Measurements from ENCODE around the gene GMPR2. TPM values are rescaled to one million over a fixed set of nuclear protein-coding genes. Genes with fewer than 3 reads are reported as not detected.
"Not testable (repeated sequence)": the region's sequence is repeated elsewhere in the genome, so short reads cannot be mapped to it uniquely, and the experiment has no call there.

Gene GMPR2
- total RNA-seq, 1 donor: 87.7 TPM

DNA sequence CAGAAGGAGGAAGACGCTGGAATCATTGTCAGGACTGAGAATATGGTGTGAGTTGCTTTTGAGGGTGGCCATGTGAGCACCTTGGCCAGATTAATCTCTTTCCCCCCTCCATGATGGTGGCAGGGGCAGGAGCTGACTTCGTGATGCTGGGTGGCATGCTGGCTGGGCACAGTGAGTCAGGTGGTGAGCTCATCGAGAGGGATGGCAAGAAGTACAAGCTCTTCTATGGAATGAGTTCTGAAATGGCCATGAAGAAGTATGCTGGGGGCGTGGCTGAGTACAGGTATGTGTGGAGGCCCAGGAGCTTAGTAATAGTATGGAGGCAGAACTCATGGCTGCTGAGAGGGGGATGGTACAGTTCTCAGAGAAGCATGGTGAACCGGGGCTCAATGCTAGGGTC is 5.4 kb downstream of the GMPR2 start:
- TF ChIP-seq CTCF (IDR thresholded peaks at IDR 0.05; ENCODE audit: insufficient read depth, low read depth, low read length): no peak
- no peak overlapping the region for H3K4me3 ChIP-seq (ENCODE audit: low read depth, low read length)
- no peak for DNase-seq (ENCODE audit: low read depth)

GRCh38 chr14:24238527-24239037 is 5.9 kb downstream of the GMPR2 start:
- no peak for TF ChIP-seq CTCF (IDR thresholded peaks at IDR 0.05; ENCODE audit: insufficient read depth, low read depth, low read length)
- no peak overlapping the region for H3K4me3 ChIP-seq (ENCODE audit: low read depth, low read length)
- no peak for DNase-seq (ENCODE audit: low read depth)

DNA sequence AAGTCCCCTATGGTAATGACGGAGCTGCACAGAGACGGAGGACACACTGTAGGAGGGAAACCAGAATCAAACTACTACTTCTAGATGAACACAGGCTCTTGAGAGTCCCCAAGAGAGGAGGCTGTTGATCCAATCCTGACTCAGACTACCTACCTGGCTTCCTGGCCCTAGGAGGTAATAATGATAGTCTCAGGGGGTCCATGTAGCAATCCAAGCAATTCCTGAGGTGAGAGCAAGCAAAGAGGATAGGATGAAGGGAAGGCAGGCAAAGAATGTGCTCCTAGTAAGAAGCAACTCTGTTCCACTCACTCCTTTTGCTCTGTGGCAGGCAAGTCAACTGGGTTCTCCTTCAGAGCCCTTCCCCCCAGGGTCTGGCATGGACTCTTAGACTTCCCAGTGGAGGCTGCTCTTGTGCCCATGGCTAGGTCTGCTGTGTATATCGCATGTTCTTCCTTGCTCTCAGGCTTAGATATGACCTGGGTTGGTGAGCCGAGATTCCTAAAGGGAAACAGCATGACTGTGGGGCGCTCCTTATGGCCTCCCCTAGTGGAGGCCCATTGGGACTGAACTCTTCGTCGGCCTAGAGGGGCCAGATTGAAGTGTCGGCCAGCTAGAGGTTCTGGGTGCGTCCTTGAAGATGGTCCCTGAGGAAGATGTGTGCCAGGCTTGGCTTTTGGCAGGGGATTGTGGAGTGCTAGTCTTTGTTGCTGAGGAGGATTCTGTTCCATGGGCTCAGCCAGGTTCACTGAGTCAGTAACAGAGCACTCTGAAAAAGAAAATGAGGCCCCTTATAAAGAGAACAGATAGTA is 7.6 kb downstream of the GMPR2 start:
- TF ChIP-seq CTCF (IDR thresholded peaks at IDR 0.05; ENCODE audit: insufficient read depth, low read depth, low read length): no peak
- no peak overlapping the region for H3K4me3 ChIP-seq (ENCODE audit: low read depth, low read length)
- no peak for DNase-seq (ENCODE audit: low read depth)

DNA sequence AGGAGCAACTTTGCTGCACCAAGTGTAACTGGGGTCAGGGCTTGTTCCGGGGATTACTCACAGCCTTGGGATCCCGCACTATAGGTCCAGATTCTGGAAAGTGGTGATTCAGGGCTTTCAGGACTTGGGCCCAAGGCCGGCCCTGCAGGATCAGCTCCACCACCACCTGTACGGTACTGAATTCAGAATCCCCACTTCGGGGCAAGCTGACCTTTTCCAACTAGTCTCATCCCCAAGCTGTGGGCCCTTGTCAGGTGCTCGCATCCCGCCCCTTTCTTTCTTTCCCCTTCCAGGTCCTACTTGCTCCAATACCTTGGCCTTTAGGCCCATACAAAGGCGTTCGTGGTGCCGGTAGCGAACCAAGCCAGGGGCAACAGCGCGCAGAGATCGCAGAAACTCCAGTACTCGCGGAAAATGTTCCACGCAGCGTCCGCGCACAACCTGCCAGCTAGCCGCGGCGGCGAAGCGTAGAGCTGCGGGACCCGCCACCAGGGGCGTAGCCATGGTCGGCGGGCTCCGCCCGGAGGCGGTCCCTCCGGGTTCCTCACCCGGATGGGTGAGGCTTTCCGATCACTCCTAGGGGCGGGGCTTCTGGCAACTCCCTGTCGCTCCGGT is 9.2 kb downstream of the GMPR2 start:
- peak; percentile 69 for TF ChIP-seq CTCF (IDR thresholded peaks at IDR 0.05; ENCODE audit: insufficient read depth, low read depth, low read length)
- peak; percentile 93 for DNase-seq (ENCODE audit: low read depth)
- H3K4me3 ChIP-seq (ENCODE audit: low read depth, low read length): peak overlapping the region; percentile 65

DNA sequence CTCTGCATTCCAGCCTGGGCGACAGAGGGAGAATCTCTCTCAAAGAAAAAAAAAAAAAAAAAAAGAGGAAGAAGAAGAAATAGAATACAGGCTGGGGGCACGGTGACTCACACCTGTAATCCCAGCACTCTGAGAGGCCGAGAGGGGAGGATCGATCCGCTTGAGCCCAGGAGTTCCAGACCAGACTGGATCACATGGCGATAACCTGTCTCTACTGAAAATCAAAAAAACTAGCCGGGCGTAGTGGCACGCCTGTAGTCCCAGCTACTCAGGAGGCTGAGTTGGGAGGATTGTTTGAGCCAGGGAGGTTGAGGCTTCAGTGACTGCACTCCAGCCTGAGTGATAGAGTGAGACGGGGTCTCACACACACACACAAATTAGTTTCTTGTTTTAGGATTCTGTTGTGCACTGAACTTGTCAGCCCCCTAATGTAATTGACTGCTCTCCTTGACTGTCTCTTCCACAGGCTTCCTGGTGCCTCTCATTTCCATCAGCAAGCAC is 10.7 kb downstream of the GMPR2 start:
- peak overlapping the region; percentile 65 for H3K4me3 ChIP-seq (ENCODE audit: low read depth, low read length)
- DNase-seq (ENCODE audit: low read depth): no peak
- no peak for TF ChIP-seq CTCF (IDR thresholded peaks at IDR 0.05; ENCODE audit: insufficient read depth, low read depth, low read length)

- not testable (repeated sequence) for DNase-seq (ENCODE audit: low read depth); H3K4me3 ChIP-seq (ENCODE audit: low read depth, low read length)
These were observed 12.6 kb downstream of the GMPR2 start for GRCh38 chr14:24245350-24245749.

GRCh38 chr14:24246765-24247212 is 14.1 kb downstream of the GMPR2 start:
- peak; percentile 50 for DNase-seq (ENCODE audit: low read depth)

More at GRCh38 chr14:24246765-24247212, 14.1 kb downstream of the GMPR2 start:
- H3K4me3 ChIP-seq (ENCODE audit: low read depth, low read length): no peak overlapping the region
- TF ChIP-seq CTCF (IDR thresholded peaks at IDR 0.05; ENCODE audit: insufficient read depth, low read depth, low read length): no peak

All from fibroblast of villous mesenchyme (primary cell).